OCI-LY7 (cell line): ENCODE measurements around the gene PLEK. TPM values are rescaled to one million over a fixed set of nuclear protein-coding genes. Genes with fewer than 3 reads are reported as not detected.

Experiments
- BruUV-seq: library from RNA; stranded (reverse); fragments of 400-500 nt; replicated peaks from 2 replicates; lab custom pipeline; 2021; lab: Mats Ljungman, UMichigan
- CTCF ChIA-PET: fragments of 300-600 bp; sonication (Branson Sonifier 250); formaldehyde crosslinking; loops from one replicate; lab custom pipeline; 2022; ENCODE audit warnings: antibody characterized with exemption; ENCODE audit not compliant: unreplicated experiment; lab: Charles Lee
- POLR2A ChIA-PET: fragments of 300-600 bp; sonication (Branson Sonifier 250); formaldehyde crosslinking; loops from one replicate; lab custom pipeline; 2022; ENCODE audit warnings: antibody characterized with exemption; lab: Charles Lee
- DNase-seq: peaks from one replicate; pipeline ENCODE4 v3.0.0-alpha.2; 2015; ENCODE audit warnings: low spot score
- H2AFZ ChIP-seq: fragments of 200-600 bp; sonication (generic), shearing (Covaris generic); 2 replicates; pipeline ENCODE4 v1.6.1; 2014; ENCODE audit warnings: mild to moderate bottlenecking, antibody characterized with exemption, low read length, moderate library complexity
- H3K27ac ChIP-seq: fragments of 200-600 bp; sonication (generic); 2 replicates; pipeline ENCODE4 v1.5.1; 2014; ENCODE audit warnings: mixed run types, low read depth, mild to moderate bottlenecking, moderate library complexity, low read length, inconsistent platforms; ENCODE audit not compliant: poor library complexity, severe bottlenecking
- H3K36me3 ChIP-seq: fragments of 200-600 bp; sonication (generic); 2 replicates; pipeline ENCODE4 v1.6.1; 2014; ENCODE audit warnings: mild to moderate bottlenecking, antibody characterized with exemption, low read length, moderate library complexity, mixed read lengths; ENCODE audit not compliant: insufficient read depth
- H3K4me1 ChIP-seq: fragments of 200-600 bp; sonication (generic); 2 replicates; pipeline ENCODE4 v1.5.1; 2014; ENCODE audit warnings: mild to moderate bottlenecking, low read length; ENCODE audit not compliant: insufficient read depth, poor library complexity, severe bottlenecking
- H3K4me2 ChIP-seq: fragments of 200-600 bp; sonication (generic); 2 replicates; pipeline ENCODE4 v1.6.1; 2014; ENCODE audit warnings: mild to moderate bottlenecking, low read length
- H3K4me3 ChIP-seq: fragments of 200-600 bp; sonication (generic); 2 replicates; pipeline ENCODE4 v1.5.1; 2014; ENCODE audit warnings: mild to moderate bottlenecking, low read depth, low read length; ENCODE audit not compliant: poor library complexity, severe bottlenecking
- H3K79me2 ChIP-seq: fragments of 200-600 bp; sonication (generic); 2 replicates; pipeline ENCODE4 v1.6.1; 2016; ENCODE audit warnings: low read depth, mild to moderate bottlenecking, low read length, moderate library complexity, mixed read lengths; ENCODE audit not compliant: insufficient read depth
- H3K9me2 ChIP-seq: fragments of 200-600 bp; sonication (generic); 2 replicates; pipeline ENCODE4 v1.6.1; 2016; ENCODE audit warnings: mild to moderate bottlenecking, low read length, mixed read lengths; ENCODE audit not compliant: insufficient read depth
- H3K9me3 ChIP-seq: fragments of 200-600 bp; sonication (generic); 2 replicates; pipeline ENCODE4 v1.6.1; 2014; ENCODE audit warnings: mild to moderate bottlenecking, mixed run types, low read length, mixed read lengths
- H4K20me1 ChIP-seq: fragments of 200-600 bp; sonication (generic); 2 replicates; pipeline ENCODE4 v1.6.1; 2014; ENCODE audit warnings: mild to moderate bottlenecking, antibody characterized with exemption, low read length, moderate library complexity, mixed read lengths; ENCODE audit not compliant: insufficient read depth
- EZH2phosphoT487 ChIP-seq: fragments of 200-600 bp; sonication (generic); IDR thresholded peaks from 2 replicates; pipeline ENCODE4 v1.6.1; 2018; ENCODE audit warnings: low read depth, borderline replicate concordance, mild to moderate bottlenecking, mixed run types, antibody characterized with exemption, low read length, moderate library complexity, mixed read lengths
- intact Hi-C: fragments of 100-400 bp; cut with micrococcal nuclease; formaldehyde crosslinking; loops from one replicate; pipeline ENCODE4 v1.10.0; 2022; ENCODE audit not compliant: unreplicated experiment
- total RNA-seq, 2 experiments: library from RNA; depleted of rRNA in 1 of 2; stranded (reverse); fragments of >200 nt in 1 of 2; shearing (Covaris generic) in 1 of 2; gene quantifications; 2 replicates each; pipeline ENCODE4 v1.2.3, GENCODE V29; 2014 to 2022
- TF ChIP-seq, protein P1 (sequence below): fragments of 200-600 bp; sonication (generic); conservative IDR thresholded peaks from 2 replicates; pipeline ENCODE4 v1.5.1; 2014; ENCODE audit warnings: mild to moderate bottlenecking, antibody characterized with exemption, low read length, moderate library complexity, mixed read lengths

Gene PLEK
- total RNA-seq, 2 experiments from 2014 or later: 20.8 to 80.6 TPM

DNA sequence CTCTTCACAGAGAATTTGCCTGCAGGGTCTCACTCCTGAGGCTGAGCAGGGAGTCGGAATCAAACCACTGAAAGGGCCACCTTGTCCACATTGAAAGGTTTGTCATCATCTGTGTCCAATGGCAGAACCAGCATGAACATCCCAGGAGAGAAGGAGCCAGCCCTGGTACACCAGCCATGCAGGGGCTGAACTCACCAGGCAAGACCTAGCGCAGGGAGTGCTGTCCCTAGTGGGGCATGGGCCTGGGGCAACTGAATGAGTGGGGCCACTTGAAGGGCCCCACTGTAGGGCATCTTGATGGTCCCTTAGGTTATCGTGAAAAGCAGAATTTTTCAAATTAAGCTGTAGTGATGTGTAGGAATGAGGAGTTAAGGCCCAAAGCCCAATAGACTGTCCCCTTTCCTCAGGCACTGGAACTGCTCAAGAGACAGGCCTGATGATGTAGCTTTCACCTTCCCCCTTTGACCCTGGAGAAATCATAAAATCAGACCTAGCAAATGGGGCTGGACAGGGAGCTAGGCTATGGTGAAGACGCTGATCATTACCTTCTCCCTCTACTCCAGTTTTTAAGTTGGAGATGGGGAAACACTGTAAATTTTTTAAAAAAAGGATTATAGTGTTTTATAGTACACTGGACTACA is 8.4 kb upstream of the PLEK start:
- DNase-seq: no peak
- TF ChIP-seq, protein P1, sequence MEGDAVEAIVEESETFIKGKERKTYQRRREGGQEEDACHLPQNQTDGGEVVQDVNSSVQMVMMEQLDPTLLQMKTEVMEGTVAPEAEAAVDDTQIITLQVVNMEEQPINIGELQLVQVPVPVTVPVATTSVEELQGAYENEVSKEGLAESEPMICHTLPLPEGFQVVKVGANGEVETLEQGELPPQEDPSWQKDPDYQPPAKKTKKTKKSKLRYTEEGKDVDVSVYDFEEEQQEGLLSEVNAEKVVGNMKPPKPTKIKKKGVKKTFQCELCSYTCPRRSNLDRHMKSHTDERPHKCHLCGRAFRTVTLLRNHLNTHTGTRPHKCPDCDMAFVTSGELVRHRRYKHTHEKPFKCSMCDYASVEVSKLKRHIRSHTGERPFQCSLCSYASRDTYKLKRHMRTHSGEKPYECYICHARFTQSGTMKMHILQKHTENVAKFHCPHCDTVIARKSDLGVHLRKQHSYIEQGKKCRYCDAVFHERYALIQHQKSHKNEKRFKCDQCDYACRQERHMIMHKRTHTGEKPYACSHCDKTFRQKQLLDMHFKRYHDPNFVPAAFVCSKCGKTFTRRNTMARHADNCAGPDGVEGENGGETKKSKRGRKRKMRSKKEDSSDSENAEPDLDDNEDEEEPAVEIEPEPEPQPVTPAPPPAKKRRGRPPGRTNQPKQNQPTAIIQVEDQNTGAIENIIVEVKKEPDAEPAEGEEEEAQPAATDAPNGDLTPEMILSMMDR: no peak
- TF ChIP-seq EZH2phosphoT487: no peak
- POLR2A ChIA-PET: interaction anchor here (0.7 to 1.7 kb wide), 8 partner anchors 8 to 109 kb away, joined by 3 to 5 read pairs (median 4); partner anchors contain the start of gene PLEK
- intact Hi-C loops: no loop called here
- Histone ChIP-seq H2AFZ (peak overlapping the region; percentile 88; the same call in 1 of the 2 replicates), H3K79me2 (no peaks in the 10 kb centered on the region), H3K9me3 (no peaks in the 10 kb centered on the region), H3K4me1 (peaks cover 18% of the 10 kb centered on the region), H3K36me3 (no peaks in the 10 kb centered on the region), H4K20me1 (no peaks in the 10 kb centered on the region), H3K27ac (no peak overlapping the region), H3K4me3 (no peak overlapping the region), H3K4me2 (no peak overlapping the region), H3K9me2 (no peaks in the 10 kb centered on the region)
- CTCF ChIA-PET: interaction anchor here (0.6 kb wide), 1 partner anchor 365 kb away, joined by 3 read pairs; no protein-coding TSS in a partner anchor
- no TSS peak for BruUV-seq

DNA sequence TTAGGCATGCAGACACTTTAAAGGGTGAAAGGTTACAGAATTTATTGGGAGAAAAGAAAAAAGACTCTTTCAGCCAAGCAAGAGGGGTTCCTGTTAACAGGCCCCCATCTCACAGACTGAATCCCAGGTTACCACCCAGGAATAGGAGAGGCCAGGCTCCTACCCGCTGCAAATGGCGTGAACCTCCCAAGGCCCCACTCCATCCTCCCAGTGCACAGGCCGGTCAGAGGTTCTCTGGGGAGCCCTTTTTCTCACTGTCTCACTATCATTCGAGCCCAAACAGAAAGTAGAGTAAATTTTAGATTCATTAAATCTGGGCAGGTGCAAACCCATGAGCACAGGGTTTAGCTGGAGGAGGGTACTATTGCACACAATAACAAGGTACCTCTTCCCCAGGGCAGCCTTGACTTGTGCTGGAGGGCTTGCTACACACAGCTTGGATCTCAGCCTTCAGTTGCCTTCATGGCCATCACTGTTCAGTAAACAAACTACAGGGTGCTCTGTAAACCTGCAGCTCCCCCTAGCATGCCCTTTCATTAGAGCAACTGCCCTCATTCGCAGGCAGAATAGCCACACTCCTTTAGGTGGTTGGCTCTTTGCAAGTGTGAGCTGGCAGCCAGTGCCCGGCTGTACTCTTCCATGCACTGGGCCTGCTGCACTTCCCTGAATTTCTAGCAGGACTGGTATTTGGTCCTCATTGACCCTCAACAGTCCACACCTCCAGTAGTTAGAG is 7.3 kb upstream of the PLEK start:
- Histone ChIP-seq H3K4me1 (peaks cover 21% of the 10 kb centered on the region), H3K9me3 (no peaks in the 10 kb centered on the region), H3K9me2 (no peaks in the 10 kb centered on the region), H2AFZ (peak overlapping the region; percentile 88), H4K20me1 (no peaks in the 10 kb centered on the region), H3K4me2 (peak overlapping the region; percentile 33), H3K79me2 (no peaks in the 10 kb centered on the region), H3K4me3 (no peak overlapping the region), H3K27ac (no peak overlapping the region), H3K36me3 (no peaks in the 10 kb centered on the region)
- DNase-seq: peak; percentile 78
- intact Hi-C loops: loop anchor here (1.0 kb wide), 2 partner anchors 84 to 235 kb away; no protein-coding TSS in a partner anchor
- no peak for TF ChIP-seq EZH2phosphoT487
- TF ChIP-seq, protein P1: peak; percentile 79
- no TSS peak for BruUV-seq
- ChIA-PET CTCF (interaction anchor here (0.8 to 1.3 kb wide), 2 partner anchors 13 to 83 kb away, joined by 3 to 4 read pairs; no protein-coding TSS in a partner anchor), POLR2A (interaction anchor here (0.8 to 1.7 kb wide), 6 partner anchors 9 to 108 kb away, joined by 3 to 5 read pairs (median 4); no protein-coding TSS in a partner anchor)
